ENCODE data around the gene NR2F2.

GRCh38 chr15:96334705-96335410 lies 4.4 kb downstream of the NR2F2 start:
- no peak for TF ChIP-seq CTCF (IDR thresholded peaks at IDR 0.05)
- TF ChIP-seq POLR2A (IDR thresholded peaks at IDR 0.05), result no peak

Measured in vagina (tissue), 2 donors.